HG03159 (cell line): ENCODE results near the gene GCC1.
"Not testable (repeated sequence)": the region's sequence is repeated elsewhere in the genome, so short reads cannot be mapped to it uniquely, and the experiment has no call there.

Source experiments
- ATAC-seq: cut with Tn5 transposase; IDR thresholded peaks from one replicate; pipeline ENCODE4 v1.9.1; 2021; ENCODE audit warnings: mild to moderate bottlenecking, moderate library complexity; ENCODE audit not compliant: unreplicated experiment

The GCC1 gene

DNA sequence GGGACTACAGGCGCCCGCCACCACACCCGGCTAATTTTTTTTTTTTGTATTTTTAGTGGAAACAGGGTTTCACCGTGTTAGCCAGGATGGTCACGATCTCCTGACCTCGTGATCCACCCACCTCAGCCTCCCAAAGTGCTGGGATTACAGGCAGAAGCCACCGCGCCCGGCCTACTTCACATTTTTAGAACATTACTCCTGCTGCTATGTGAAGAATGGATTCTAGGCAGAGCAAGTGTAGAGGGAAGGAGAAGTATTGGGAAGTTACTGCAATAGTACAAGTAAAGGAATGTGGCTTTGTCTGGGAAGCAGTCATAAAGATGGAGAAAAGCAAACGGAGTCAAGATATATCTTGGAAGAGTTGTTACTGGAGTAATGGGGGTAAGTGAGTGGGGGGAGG is 44.9 kb downstream of the GCC1 start:
- ATAC-seq, result not testable (repeated sequence)

DNA sequence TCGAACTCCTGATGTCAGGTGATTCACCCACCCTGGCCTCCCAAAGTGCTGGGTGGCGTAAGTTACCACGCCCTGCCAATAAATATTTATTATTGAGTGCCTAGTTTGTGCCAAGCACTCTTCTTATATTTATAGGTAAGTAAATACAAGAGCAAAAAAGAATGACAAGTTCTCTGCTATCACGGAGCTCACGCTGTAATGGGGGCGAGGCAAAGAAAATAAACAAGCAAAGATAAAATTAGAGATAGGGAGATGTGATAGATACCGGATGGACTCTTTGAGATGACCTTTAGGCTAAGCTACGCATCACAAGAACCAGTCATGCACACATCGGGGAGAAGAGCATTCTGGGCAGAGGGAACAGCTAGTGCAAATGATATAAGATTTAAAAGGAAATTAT is 46.3 kb downstream of the GCC1 start:
- no peak for ATAC-seq

DNA sequence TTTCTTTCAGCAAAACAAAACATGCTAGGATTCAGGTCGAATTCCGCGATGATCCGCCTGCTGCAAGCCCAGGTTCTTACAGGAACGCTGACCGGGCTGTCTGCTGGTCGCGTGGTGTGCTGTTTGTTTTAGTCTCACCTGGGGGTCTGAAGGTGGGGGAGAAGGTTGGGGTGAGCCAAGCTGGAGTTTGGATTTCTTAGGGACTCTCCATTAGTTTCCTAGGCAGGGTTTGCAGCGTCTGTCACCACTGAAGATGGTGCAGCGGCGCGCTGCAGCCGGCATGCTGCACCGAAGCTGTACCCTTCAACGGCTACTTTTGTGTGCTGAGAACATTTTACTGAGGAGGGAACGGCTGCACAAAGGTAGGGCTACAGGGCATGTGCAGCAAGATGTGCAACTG is 48.7 kb downstream of the GCC1 start:
- no peak for ATAC-seq

DNA sequence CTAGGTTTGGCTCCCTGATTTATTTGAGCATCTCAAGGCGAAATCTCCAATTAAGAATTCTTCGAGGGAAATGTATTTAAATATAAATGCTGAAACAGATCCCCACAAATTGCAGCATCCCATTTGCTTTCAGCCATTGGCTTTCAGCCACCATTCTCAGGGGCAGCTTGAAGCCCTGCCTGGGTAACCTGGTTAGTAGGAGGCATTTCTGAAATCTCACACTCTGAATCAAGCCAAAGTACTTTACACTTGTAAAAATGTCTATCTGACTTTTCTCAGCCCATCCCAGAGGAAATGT is 49.1 kb downstream of the GCC1 start:
- ATAC-seq, result no peak

DNA sequence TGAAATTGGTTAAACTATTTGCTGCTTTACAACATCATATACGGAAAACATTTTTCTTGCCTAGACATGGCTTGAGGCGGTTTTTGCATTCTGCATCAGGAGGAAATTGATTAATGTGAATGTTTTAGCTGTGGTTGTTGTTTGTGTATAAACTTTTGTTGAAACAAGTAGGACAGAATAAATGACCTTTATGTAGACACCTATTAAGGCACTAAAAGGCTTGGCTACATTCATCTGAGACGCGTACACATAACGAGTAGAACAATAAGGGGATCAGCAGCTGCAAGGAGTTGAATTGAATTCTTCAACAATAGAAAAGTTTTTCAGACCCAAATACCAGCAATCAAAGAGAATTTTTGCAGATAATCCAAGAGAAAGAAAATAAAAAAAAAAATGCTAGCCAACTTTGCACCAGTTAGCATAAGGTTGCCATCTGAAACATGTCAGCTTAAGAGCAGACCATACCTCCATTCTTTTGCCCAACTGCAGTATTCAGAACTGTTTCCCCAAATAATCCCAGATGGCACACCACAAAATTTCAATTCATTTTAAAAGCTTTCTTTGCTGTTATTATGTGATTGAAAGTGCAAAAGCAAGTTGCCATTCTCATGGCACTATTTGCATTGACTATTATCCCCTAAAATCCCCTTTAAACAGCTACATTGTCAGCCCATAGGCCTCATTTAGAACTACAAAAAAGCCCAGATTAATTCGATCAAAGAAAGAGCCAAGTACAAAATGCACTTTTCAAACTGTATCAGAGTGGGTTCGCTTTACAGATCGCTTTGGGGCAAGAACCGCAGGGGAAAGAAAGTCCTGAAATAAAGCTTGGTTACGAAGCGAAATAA is 49.6 kb downstream of the GCC1 start:
- no peak for ATAC-seq

DNA sequence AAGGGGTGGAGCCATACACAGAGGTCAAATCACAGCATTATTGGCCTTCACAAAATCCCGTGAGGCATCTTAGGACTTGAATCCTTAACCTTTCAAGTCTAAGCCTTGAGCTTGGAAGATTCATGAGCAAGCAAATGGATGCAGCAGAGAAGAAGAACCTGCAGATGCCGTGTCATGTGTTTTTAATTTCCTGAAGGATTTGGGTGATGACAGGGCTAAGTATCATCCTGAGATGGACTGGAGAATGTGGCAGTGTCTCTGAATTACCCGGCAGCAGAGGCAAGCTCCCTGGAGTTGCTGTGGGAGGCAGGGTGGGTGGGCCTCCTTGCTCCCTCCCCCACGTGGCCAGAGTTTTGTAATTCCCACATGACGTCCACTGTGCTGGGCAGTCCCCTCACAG is 50.8 kb downstream of the GCC1 start:
- no peak for ATAC-seq

DNA sequence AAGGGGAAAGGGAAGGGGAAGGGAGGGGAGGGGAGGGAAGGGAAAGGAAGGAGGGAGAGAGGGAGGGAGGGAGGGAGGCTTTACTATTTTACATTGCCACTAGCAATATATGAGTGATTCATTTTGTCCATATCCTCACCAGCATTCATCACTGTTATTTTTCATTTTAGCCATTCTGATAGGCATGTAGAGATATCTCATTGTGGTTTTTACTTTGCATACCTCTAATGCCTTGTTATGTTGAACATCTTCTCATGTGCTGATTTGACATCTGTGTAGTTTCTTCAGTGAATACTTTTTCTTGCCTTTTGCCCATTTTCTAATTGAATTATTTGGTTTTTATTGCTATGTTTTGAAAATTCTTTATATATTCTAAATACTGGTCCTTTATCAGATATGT is 52.7 kb downstream of the GCC1 start:
- no peak for ATAC-seq

DNA sequence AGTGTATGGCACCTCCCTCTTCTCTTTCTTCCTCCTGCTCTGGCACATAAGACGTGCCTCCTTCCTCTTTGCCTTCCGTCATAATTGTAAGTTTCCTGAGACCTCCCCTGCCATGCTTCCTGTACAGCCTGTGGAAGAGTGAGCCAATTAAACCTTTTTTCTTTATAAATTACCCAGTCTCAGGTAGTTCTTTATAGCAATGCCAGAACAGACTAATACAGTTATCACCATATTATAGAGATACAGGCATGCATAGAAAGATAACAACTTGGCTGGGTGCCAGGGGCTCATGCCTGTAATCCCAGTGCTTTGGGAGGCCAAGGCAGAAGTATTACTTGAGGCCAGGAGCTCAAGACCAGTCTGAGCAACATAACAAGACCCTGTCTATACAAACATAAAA is 53.2 kb downstream of the GCC1 start:
- no peak for ATAC-seq
